IPS-NIHi7 (cell line): Measurements from ENCODE around the gene TEKT2.
A peak's percentile ranks its signal among the peaks of the same experiment; 100 is the strongest.

Source experiments
- DNase-seq: peaks from one replicate; pipeline ENCODE4 v3.0.0; 2012; ENCODE audit warnings: mixed read lengths; ENCODE audit errors: extremely low spot score

The TEKT2 gene

GRCh38 chr1:36087233-36088123, 3.6 kb downstream of the TEKT2 start:
- DNase-seq, result no peak

DNA sequence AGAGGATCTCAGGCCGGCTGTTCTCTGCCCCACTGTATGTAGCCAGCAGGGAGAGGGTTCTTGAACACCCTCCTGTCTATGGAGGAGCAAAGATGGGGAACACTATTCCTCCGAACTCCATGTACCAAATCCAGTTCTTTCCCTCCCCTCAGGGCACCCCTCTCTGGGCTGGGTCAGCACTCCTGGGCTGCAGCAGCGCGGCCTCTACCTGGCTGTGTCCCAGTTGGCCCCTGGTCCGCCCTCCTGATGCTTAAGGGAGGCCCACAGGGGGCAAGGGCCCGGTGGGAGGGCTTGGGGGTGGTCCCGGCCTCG, 4.3 kb downstream of the TEKT2 start:
- DNase-seq, result no peak

DNA sequence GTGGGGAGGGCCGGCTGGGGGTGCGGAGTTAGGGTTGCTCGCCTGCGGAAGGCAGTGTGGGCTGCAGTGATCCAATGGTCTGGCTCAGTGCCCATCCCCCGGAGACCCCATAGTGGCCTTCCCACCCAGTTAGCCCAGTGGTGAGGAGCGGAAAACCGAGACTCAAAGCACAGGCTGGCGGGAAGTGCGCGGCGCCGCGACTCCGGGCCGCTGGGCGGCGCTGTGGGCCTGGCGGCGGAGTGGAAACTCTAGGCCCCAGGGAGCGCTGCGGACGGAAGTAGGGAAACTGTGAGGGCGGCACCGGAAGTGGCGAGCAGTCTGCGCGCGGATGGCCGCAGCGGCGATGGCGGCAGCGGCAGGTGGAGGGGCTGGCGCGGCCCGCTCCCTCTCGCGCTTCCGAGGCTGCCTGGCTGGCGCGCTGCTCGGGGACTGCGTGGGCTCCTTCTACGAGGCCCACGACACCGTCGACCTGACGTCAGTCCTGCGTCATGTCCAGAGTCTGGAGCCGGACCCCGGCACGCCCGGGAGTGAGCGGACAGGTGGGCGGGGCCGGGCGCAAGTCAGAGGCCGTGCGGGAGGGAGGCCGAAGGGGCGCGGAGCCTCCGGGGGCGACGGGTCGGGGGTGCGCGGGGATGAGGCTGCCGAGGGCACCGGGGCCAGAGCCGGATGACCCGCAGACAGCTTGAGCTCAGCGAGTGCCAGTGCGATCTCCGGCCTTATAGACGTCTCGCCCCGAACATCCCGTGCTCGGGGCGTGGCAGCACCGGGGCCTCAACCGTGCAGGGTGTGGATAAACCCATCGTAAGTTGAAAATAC, 4.9 kb downstream of the TEKT2 start, which contains the start of gene ADPRS:
Gene ADPRS (plus strand): TSS at position 316 of the 816 bp plus-strand sequence. CDS start 13 bp downstream, at position 329.
- DNase-seq, result peak; percentile 93

DNA sequence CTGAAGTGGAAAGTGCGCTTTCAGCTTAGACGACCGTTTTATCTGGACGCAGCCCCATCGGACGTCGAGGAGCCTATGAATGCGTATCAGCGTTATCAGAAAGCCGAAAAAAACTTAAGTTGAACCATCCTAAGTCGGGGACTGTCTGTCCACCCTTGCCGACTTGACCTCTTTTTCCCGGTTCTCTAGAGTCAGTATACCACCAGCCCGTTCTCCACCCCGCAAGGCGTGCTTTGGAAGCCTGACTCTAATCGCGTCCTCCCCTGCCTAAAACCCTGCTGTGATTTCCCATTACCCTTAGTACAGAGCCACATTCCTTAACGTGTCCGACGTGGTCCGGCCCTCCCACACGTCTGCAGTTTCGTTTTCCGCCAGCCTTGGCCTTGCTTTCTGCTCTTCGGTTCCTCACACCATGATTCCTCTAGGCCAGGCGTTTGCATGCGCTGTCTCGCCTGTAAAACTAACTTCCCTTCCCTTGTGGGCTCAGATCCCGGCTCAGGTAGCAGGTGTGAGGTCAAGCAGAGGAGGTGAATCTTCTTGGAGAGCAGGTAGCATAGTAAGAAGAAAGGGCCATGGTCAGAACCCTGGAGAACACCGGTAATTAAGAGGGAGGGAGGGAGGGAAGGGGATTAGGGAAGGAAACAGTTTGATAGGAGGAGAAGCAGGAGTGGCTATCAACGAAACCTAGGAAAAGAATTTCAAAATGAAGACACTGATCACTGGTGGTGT, 5.7 kb downstream of the TEKT2 start:
- no peak for DNase-seq

- DNase-seq, result no peak
These were observed 7.2 kb downstream of the TEKT2 start for GRCh38 chr1:36091141-36091540.

GRCh38 chr1:36091698-36092097, 7.8 kb downstream of the TEKT2 start:
- no peak for DNase-seq

GRCh38 chr1:36092166-36092797, 8.4 kb downstream of the TEKT2 start:
- no peak for DNase-seq

DNA sequence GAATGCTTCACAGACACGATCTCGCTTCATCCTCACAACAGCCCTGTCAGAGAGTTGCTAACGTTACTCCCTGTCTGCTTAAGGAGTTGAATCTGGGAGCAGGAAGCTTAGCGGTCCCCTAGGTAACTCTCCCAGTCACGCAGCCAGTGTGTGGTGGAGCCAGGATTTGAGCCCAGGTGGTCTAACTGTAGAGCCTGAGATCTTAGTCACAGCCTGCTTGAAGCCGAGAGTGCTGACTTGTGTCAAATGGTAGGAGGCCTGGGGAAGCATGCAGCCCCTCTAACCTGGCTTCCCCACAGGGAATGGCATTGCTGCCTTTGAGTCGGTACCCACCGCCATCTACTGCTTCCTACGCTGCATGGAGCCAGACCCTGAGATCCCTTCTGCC, 8.9 kb downstream of the TEKT2 start:
- DNase-seq, result no peak

DNA sequence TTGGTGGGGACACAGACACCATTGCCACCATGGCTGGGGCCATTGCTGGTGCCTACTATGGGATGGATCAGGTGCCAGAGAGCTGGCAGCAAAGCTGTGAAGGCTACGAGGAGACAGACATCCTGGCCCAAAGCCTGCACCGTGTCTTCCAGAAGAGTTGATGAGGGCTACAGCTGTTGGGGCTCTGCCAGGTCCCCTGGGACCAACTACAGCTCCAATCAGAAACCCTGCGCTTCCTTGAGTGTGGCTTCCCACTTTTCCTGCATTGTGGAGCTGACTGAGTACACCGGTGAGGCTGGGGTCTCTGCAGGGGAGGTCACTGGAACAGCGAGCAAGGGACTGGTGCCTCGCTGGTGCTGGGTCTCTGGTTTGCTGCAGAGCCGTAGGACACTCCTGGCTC, 9.3 kb downstream of the TEKT2 start:
- no peak for DNase-seq

- DNase-seq, result no peak
These were observed 10.0 kb downstream of the TEKT2 start for GRCh38 chr1:36093929-36094328.

DNA sequence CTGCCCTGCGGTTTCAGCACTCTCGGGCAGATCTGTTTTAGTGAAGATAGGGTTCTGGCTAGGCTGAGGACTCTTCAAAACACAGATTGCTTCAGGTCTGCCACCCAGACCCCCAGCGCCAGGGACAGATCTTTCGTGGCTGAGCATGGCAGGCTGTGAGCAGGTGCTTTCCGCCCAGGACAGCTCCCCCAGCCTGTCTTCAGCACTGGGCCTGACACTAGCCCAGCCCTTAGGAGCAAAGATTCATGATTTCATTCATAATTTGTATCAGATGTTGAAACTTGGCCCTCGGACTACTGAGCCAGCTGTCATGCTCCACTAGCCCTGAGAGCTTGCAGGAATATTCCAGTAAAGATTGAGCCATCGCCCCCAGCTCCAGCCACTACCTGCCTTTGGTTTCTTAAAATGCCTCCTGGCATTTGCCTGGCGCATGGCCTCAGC, 10.7 kb downstream of the TEKT2 start:
- DNase-seq, result no peak

DNA sequence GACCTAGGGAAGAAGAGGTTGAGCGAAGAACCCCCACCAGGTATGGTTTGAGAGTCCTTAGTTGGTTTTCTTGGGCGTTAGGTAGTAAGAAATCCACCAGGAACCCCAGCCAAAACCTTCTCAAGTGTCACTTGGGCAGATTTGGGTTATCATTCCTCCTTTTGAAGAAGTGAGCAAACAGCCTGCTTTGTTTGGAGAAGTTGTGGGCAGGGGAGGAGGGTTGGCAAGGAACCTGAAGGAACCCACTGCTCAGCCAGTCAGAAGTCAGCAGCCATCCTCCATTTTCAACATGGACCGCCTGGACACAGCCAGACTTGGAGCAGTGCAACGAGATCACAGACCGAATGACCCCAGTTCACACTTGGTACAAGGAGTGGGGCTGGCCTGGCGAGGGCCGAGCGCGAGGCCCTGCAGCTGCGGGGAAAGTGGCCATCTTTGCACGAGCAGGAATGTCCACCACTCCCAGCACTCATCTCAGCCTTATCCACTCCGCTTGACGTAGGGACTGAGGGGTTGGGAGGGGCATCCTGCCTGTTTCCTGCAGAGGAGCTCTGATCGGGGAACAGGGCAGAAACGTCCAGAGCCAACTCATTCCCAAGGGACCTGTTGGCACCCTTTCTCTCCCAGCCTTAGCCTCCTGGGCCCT, 12.0 kb downstream of the TEKT2 start:
- no peak for DNase-seq

DNA sequence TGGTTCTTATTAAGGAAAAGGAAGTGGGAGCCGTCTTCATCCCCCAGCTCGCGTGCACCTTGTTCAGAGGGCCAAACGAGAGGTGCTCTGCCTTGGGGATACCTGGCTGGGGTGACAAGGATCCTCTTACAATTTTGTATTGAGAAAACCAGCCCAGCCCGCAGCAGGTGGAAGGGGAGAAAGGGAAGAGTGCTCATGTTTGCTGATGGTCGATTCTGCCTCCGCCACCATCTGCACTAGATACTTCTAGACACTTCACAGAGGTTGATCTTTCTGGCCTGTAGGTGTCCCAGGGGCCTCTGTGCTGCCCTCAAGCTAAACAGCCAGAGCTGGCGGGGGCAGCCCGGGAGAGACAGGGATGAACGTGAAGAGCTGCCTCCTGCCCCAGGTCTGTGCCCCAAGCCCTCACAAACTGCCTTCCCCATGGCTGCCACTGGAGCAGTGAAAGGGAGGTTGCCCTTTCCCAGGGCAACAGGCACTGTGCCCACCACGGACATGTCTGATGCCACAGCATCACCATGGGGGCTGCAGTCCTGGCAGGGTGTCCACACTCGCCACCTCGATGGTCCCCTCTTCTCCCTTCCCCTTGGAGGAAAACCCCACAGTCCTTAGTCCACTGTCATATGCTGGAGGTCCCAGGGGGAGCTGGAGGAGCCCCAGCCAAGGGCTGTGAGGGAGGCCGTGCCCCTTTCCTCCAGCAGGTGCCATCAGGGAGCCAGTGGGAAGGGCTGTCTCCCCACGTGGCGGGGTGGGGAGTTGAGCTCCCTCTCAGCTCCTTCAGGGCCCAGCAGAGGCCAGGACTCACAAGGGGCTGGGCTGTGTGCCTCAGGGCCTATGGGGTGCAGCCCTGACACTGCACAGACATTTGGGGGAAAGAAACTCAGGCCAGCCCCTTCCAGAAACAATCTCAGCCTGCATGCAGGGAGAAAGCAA, 12.9 kb downstream of the TEKT2 start:
- DNase-seq, result peak; percentile 70

GRCh38 chr1:36097693-36098585, 14.0 kb downstream of the TEKT2 start:
- no peak for DNase-seq

GRCh38 chr1:36098650-36099365, 14.9 kb downstream of the TEKT2 start:
- DNase-seq, result no peak

DNA sequence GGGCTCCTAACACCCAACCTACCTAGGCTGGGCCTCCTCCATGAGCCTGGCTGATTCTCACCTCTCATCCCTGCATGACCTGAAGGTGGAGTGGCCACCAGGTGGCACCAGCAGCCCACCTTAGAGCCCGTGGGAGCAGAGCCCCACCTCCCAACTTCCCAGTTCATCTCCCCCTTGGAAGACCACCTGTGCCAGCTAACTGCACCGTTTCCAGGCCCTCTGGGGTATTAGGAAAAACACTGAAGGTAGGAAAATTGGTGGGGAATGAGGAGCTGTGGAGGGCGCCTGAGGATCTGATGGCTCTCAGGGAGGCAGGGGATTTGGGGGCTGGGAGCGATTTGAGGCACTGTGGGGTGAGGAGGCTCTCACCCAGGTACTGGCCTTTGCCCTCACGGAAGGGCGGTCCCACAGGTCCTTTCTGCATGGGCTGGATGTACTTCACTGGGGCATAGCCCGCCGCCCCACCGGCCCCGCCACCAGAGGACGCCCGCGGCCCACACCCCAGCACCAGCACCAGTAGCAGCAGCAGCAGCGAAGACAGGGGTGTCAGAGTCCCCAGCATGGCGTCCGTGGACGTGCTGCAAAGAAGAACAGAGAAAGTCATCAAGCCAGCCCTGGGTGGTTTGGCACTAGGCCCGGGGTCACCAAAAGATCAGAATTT, 15.9 kb downstream of the TEKT2 start:
- peak; percentile 92 for DNase-seq

- no peak for DNase-seq
These were observed 16.5 kb downstream of the TEKT2 start for GRCh38 chr1:36100376-36100775.

DNA sequence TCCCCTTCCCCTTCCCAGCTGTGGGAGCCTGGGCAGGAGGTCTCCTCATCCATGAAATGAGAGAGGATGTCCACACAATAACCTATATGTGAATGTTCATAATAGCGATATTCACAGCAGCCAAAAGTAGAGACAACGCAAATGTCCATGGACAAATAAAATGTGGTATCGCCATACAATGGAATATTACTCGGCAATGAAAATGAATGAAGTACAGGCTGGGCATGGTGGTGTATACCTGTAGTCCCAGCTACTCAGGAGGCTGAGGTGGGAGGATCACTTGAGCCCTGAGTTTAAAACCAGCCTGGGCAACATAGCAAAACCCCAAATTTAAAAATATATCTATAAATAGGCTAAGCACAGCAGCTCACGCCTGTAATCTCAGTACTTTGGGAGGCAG, 17.7 kb downstream of the TEKT2 start:
- DNase-seq, result no peak
